K562 (cell line): Measurements from ENCODE around the gene TMEM203. TPM values are rescaled to one million over a fixed set of nuclear protein-coding genes. Genes with fewer than 3 reads are reported as not detected.
A peak's percentile ranks its signal among the peaks of the same experiment; 100 is the strongest.

Experiments used
- CC2D1A ChIP-seq: fragments of 450-650 bp; IDR thresholded peaks from 2 replicates; pipeline ENCODE4 v1.6.1; 2017; ENCODE audit warnings: mild to moderate bottlenecking
- CCAR2 ChIP-seq: fragments of 200-400 bp; formaldehyde crosslinking; IDR thresholded peaks from 2 replicates; pipeline ENCODE4 v1.6.1; 2017; ENCODE audit warnings: mild to moderate bottlenecking, low read depth, low read length
- ERF ChIP-seq: fragments of 450-650 bp; formaldehyde crosslinking; IDR thresholded peaks from 2 replicates; pipeline ENCODE4 v1.4.0; 2020; ENCODE audit warnings: mild to moderate bottlenecking, mixed read lengths
- FOXA3 ChIP-seq, 2 experiments: fragments of 450-650 bp in 1 of 2; sonication (generic) in 1 of 2; formaldehyde crosslinking; IDR thresholded peaks in 1 of 2; conservative IDR thresholded peaks in 1 of 2; 2 replicates each; pipeline versions ENCODE4 v1.4.0 to v1.8.0; 2020 to 2022; ENCODE audit warnings: mild to moderate bottlenecking in 2 of 2, missing genetic modification reagents in 1 of 2
- FOXJ3 ChIP-seq: sonication (generic); formaldehyde crosslinking; IDR thresholded peaks from 2 replicates; pipeline ENCODE4 v1.4.0; 2020; ENCODE audit warnings: mild to moderate bottlenecking, missing genetic modification reagents
- LARP7 ChIP-seq: fragments of 450-650 bp; IDR thresholded peaks from 2 replicates; pipeline ENCODE4 v1.6.1; 2016
- NCOA6 ChIP-seq: fragments of 450-650 bp; IDR thresholded peaks from 2 replicates; pipeline ENCODE4 v1.6.1; 2017; ENCODE audit warnings: mild to moderate bottlenecking
- NR2F6 ChIP-seq: fragments of 450-650 bp; formaldehyde crosslinking; IDR thresholded peaks from 2 replicates; pipeline ENCODE4 v1.4.0; 2020; ENCODE audit warnings: mild to moderate bottlenecking
- PRDM10 ChIP-seq: fragments of 450-650 bp; IDR thresholded peaks from 2 replicates; pipeline ENCODE4 v1.6.1; 2018; ENCODE audit not compliant: partially characterized antibody
- RFX5 ChIP-seq: IDR thresholded peaks from 2 replicates; pipeline ENCODE4 v1.6.1; 2011; ENCODE audit warnings: low read depth, mild to moderate bottlenecking, improper control_type of control experiment, low read length
- SMAD3 ChIP-seq: fragments of 450-650 bp; formaldehyde crosslinking; conservative IDR thresholded peaks from 2 replicates; pipeline ENCODE4 v1.4.0; 2020; ENCODE audit warnings: mild to moderate bottlenecking
- ZBTB26 ChIP-seq: fragments of 450-650 bp; formaldehyde crosslinking; IDR thresholded peaks from 2 replicates; pipeline ENCODE4 v1.4.0; 2022; ENCODE audit warnings: missing genetic modification characterization
- ZBTB40 ChIP-seq, 2 experiments: fragments of 450-650 bp in 1 of 2; sonication (generic) in 1 of 2; formaldehyde crosslinking in 1 of 2; IDR thresholded peaks; 2 replicates each; pipeline versions ENCODE4 v1.7.1 to v1.9.0; 2016 to 2022; ENCODE audit warnings: inconsistent platforms in 1 of 2, mild to moderate bottlenecking in 1 of 2, missing genetic modification reagents in 1 of 2
- ZNF212 ChIP-seq: fragments of 450-650 bp; formaldehyde crosslinking; IDR thresholded peaks from 2 replicates; pipeline ENCODE4 v1.4.0; 2020; ENCODE audit warnings: mild to moderate bottlenecking
- polyA plus RNA-seq, 8 experiments: library from polyadenylated mRNA; depleted of rRNA in 4 of 8; stranded (reverse) in 5 of 8; unstranded in 3 of 8; fragments of >200 nt; fragmentation: Nextera tagmentation in 2 of 8; fragmentation: Illumina TruSeq in 1 of 8; extraction: Ambion mirVana in 2 of 8; extraction: Trizol in 1 of 8; gene quantifications; 2 replicates each; pipeline versions ENCODE4 v1.2.1 to v1.2.3, GENCODE V29; 2011 to 2014; ENCODE audit warnings: inconsistent platforms in 1 of 8, missing spikeins in 1 of 8
- total RNA-seq, 7 experiments: library from RNA; depleted of rRNA in 6 of 7; stranded (reverse); fragments of >200 nt in 6 of 7; fragmentation: Illumina TruSeq in 2 of 7; extraction: Trizol in 2 of 7; gene quantifications; 2 replicates each; pipeline versions ENCODE4 v1.2.1 to v1.2.3, GENCODE V29; 2011 to 2021; ENCODE audit warnings: low replicate concordance in 1 of 7

Gene TMEM203
- total and polyA plus RNA-seq, 9 of the 15 experiments (the other 6 are each of a cell fraction or from before 2014, with no cell fraction given) = 8.8 to 59.5 (median 37.6) TPM

GRCh38 chr9:137157618-137158415 is 47.6 kb downstream of the TMEM203 start (continued):
- TF ChIP-seq PRDM10 (no peak), CCAR2 (no peak), SMAD3 (CRISPR knock-in tag) (no peak), FOXA3 (CRISPR knock-in tag; conservative IDR thresholded peaks at IDR 0.05 in 1 of 2, IDR thresholded peaks at IDR 0.05 in 1 of 2) (0 out of 4 replicates have a peak, but pooled peaks of 1 of the 2 experiments have one; percentile 38), NCOA6 (no peak), FOXJ3 (CRISPR knock-in tag) (no peak), RFX5 (no peak), ZBTB26 (CRISPR knock-in tag) (no peak), ZNF212 (no peak), NR2F6 (CRISPR knock-in tag) (no peak), ZBTB40 (IDR thresholded peaks at IDR 0.05) (no peak), ZBTB40 (CRISPR knock-in tag; IDR thresholded peaks at IDR 0.05) (no peak), LARP7 (no peak), CC2D1A (no peak), ERF (no peak)
